Measurements from ENCODE around the gene MYL5. TPM values are rescaled to one million over a fixed set of nuclear protein-coding genes. Genes with fewer than 3 reads are reported as not detected.
"Not testable (repeated sequence)": the region's sequence is repeated elsewhere in the genome, so short reads cannot be mapped to it uniquely, and the experiment has no call there.

Gene MYL5
- total RNA-seq, 4 donors from 2014 or later = 1.5 to 12.6 (median 3.8) TPM

DNA sequence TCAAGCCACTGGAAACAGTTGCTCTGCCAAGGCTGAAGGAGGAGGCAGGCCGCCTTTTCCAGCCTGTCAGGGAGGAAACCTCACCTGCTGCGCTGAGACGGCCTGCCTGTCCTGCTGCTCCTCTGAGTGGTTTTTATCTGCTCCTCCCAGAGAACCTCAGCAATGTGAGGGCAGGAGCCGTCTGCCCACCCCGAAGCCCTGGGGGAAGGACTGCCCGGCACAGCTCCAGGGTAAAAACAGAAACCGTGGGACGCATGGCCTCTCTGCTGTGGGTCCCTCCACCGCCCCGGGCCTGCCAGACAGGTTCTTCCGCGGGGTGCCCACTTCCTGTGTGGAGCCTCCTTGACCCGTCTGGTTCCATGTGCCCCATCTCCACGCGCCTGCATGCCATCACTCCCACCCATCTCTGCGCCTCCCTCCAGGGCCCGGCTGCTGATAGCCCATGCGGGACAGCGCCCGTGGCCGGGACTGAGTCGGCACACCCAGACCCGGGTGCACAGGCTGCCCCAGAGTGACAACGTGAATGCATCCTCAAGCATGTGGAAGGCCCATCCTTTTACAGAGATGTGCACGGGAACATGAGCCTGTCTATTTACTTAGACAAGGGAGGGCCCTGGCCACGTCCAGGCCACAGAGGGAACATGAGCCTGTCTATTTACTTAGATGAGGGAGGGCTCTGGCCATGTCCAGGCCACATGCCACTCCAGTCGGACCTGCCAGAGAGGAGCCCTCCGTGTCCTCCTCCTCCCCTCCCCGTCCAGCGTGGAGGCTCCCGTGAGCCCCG, 18.6 kb downstream of the MYL5 start:
- Histone ChIP-seq H3K4me3 (no peak overlapping the region), H3K27ac (no peak overlapping the region), H3K4me1 (peaks cover 0 to 20% (median 10%) of the 10 kb centered on the region in 3 donors), H3K36me3 (no peaks in the 10 kb centered on the region), H3K27me3 (peaks cover 51% of the 10 kb centered on the region), H3K9me3 (no peaks in the 10 kb centered on the region)
- 61 to 75% methylated on average over 3 to 8 of the region's 32 CpGs for WGBS, 2 donors (ENCODE audit: low coverage in 1 of 2)
- no peak for ATAC-seq
- no peak for TF ChIP-seq POLR2AphosphoS5 (IDR thresholded peaks at IDR 0.05)
- TF ChIP-seq CTCF (IDR thresholded peaks at IDR 0.05) = no peak
- TF ChIP-seq EP300 (IDR thresholded peaks at IDR 0.05) = no peak
- TF ChIP-seq POLR2A (IDR thresholded peaks at IDR 0.05) = no peak

DNA sequence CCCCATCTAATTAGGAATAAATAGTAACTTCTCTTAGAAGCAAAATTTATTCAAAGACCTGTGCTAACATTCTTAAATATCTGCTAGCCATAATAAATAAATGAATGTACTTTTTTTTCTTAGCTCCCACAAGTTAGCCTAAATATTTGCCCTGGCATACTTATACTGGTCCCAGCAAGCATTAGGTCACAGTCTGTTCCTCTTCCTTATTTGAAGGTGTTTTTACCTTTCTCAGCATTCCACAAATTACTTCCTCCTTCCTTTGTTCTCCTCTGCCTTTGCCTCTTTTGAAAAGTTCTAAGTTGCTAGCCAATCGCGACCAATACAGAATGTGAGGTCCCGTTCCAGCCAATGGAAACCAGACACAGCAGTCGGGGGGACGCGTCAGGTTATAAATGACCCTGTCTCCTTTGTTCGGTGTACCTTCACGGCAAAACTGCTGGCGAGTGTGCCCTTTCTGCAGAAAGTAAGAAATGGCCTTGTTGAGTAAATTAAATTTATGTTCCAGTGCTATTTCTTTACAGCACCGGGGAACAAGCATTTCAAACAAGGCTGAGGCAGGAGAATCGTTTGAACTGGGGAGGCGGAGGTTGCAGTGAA, 20.1 kb downstream of the MYL5 start:
- H3K27ac ChIP-seq, H3K4me1 ChIP-seq, H3K9me3 ChIP-seq, ATAC-seq, H3K4me3 ChIP-seq, H3K36me3 ChIP-seq: not testable (repeated sequence)
- peaks cover 38% of the 10 kb centered on the region for H3K27me3 ChIP-seq
- 78 to 79% methylated on average over 5 to 11 of the region's 12 CpGs for whole genome bisulfite sequencing, 2 donors (ENCODE audit: low coverage in 1 of 2)

DNA sequence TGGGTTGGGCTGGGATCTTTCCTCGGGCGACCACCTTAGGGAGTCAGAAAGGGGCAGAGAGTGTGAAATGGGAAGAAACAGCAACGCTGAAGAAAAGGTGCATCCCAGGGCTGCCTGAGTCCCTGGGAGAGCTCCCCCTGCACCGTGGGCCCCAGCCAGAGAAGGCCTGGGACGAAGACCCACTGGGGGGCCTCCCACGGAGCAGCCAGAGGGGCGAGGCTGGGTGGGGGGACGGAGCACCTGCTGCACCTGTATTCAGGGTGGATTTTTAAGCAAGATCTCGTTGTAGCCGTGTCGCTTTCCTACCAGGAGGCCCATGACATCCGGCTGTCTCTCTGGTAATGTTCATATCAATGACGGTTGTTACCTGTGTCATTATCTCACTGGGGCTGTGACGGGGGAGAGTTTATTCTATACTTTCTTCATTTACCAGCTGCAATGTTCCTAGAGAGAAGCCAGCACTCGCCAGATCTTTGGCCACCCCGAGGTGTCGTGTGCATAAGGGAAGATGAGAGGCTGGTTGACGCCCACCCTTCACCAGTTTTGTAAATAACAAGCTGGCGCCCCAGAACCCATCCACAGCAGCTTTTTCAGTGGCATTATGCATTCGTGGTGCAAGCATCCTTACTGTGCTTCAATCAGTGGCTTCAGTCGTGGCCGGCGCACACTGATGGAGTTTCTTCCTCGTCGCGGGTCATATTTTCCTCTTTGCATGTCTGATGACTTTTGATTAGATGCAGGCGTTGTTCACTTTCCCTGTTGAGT, 25.7 kb downstream of the MYL5 start:
- WGBS, 2 donors (ENCODE audit: low coverage in 1 of 2) = 66 to 100% methylated on average over 1 to 18 of the region's 27 CpGs
- Histone ChIP-seq H3K4me3 (no peak overlapping the region), H3K4me1 (peaks cover 0 to 6% (median 0%) of the 10 kb centered on the region in 3 donors), H3K27ac (no peak overlapping the region), H3K9me3 (no peaks in the 10 kb centered on the region), H3K36me3 (no peaks in the 10 kb centered on the region), H3K27me3 (peaks cover 11% of the 10 kb centered on the region)
- TF ChIP-seq POLR2A (IDR thresholded peaks at IDR 0.05) (no peak), EP300 (IDR thresholded peaks at IDR 0.05) (no peak), CTCF (IDR thresholded peaks at IDR 0.05) (no peak), POLR2AphosphoS5 (IDR thresholded peaks at IDR 0.05) (no peak)
- no peak for ATAC-seq

DNA sequence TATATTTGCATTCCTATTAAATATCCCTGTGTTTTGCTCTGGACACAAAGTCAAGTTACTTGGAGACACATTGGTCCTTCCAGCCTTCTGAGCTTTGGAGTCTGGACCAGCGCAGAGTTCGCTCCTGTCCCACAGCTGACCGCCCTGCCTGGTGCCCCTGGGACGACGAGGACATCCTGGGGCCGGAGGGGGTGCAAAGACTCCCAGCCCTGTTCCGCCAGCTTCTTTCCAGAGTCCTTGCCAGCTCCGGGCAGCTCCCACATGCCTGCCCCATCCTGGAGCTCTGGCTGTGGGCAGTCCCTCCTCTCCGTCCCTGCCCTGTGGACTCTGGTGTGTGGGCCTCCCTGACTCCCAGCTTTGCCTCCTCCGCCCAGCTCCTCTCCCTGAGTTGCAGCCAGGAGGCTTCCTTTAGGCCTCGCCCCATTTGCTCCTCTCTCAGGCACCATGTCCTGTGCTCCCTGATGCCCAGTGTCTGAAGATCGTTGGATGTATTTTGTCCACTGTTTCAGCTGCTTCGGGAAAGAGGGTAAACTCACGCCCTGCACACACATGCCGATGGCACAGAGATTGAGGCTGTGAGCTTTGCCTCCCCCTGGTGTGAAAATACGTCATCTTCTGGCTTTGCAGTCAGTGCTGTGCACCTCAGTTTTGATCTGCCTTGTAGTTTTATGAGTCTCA, 26.4 kb downstream of the MYL5 start:
- Histone ChIP-seq H3K36me3 (no peaks in the 10 kb centered on the region), H3K27me3 (peaks cover 4% of the 10 kb centered on the region), H3K27ac (no peak overlapping the region), H3K9me3 (no peaks in the 10 kb centered on the region), H3K4me1 (peaks cover 0 to 10% (median 0%) of the 10 kb centered on the region in 3 donors), H3K4me3 (no peak overlapping the region)
- ATAC-seq = no peak
- TF ChIP-seq CTCF (IDR thresholded peaks at IDR 0.05) = no peak
- no peak for TF ChIP-seq POLR2AphosphoS5 (IDR thresholded peaks at IDR 0.05)
- no peak for TF ChIP-seq EP300 (IDR thresholded peaks at IDR 0.05)
- no peak for TF ChIP-seq POLR2A (IDR thresholded peaks at IDR 0.05)
- 57 to 75% methylated on average over 7 of the region's 16 CpGs for WGBS, 2 donors (ENCODE audit: low coverage in 1 of 2)

DNA sequence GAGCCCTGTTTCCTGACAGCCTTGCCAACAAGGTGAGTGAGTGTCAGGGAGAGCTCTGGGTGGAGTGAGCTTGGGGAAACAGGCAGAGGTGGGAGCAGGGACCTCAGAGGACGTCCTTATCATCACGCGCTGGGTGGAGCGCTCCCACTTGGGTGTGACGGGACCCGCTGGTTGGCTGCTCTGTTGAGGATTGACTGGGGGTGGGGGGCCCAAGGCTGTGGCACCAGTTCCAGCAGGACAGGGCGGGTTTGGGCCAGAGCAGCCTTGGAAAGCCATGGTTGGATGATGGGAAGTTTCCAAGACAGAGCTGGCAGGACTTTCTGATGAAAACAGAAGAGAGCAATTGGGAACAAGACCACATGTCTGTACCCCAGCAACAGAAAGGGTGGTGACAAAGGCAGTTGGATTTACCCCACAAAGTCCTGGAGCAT, 28.3 kb downstream of the MYL5 start:
- 20% methylated on average over 1 of the region's 7 CpGs; no CpG with 5 or more reads in 1 of the 2 donors for WGBS, 2 donors (ENCODE audit: low coverage in 1 of 2)
- Histone ChIP-seq H3K9me3 (no peaks in the 10 kb centered on the region), H3K27me3 (no peaks in the 10 kb centered on the region), H3K4me1 (peaks cover 3 to 26% (median 8%) of the 10 kb centered on the region in 3 donors), H3K27ac (no peak overlapping the region), H3K36me3 (no peaks in the 10 kb centered on the region), H3K4me3 (no peak overlapping the region)
- TF ChIP-seq CTCF (IDR thresholded peaks at IDR 0.05) = no peak
- no peak for TF ChIP-seq POLR2A (IDR thresholded peaks at IDR 0.05)
- TF ChIP-seq POLR2AphosphoS5 (IDR thresholded peaks at IDR 0.05) = no peak
- no peak for TF ChIP-seq EP300 (IDR thresholded peaks at IDR 0.05)
- ATAC-seq = no peak

Measured in gastroesophageal sphincter (tissue), 4 donors.